GM12875 (cell line): ENCODE results near the gene CNIH3.
"Not testable (repeated sequence)": the region's sequence is repeated elsewhere in the genome, so short reads cannot be mapped to it uniquely, and the experiment has no call there.

ENCODE experiments used
- H3K4me3 ChIP-seq: one replicate; pipeline ENCODE4 v1.5.1; 2011; ENCODE audit warnings: low read depth, low read length, control low read depth
- TF ChIP-seq, protein P1 (sequence below): IDR thresholded peaks from 2 replicates; pipeline ENCODE4 v1.5.1; 2011; ENCODE audit warnings: low read depth, mild to moderate bottlenecking, control low read depth, inconsistent platforms, low read length, moderate library complexity, borderline replicate concordance; ENCODE audit not compliant: insufficient read depth

Gene CNIH3

DNA sequence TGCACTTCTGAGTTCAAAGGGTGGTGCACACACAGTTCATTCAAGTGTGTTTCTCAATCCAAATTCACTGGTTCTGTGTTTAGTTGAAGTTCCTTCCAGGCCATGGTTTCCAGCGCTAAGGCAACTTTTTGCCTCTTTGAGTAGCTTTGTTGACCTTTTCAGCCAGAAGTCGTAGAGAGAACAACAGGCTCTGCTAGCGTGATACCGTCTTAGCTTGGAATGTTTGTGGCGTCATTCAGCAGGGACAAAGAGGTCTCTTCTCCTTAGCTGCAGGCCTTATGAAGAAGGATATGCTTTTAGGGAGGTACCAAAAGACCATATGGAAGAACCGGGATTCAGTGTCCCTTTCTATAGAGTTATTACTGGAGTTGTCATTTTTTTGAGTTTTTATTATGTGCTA lies 65.7 kb downstream of the CNIH3 start:
- TF ChIP-seq, protein P1, sequence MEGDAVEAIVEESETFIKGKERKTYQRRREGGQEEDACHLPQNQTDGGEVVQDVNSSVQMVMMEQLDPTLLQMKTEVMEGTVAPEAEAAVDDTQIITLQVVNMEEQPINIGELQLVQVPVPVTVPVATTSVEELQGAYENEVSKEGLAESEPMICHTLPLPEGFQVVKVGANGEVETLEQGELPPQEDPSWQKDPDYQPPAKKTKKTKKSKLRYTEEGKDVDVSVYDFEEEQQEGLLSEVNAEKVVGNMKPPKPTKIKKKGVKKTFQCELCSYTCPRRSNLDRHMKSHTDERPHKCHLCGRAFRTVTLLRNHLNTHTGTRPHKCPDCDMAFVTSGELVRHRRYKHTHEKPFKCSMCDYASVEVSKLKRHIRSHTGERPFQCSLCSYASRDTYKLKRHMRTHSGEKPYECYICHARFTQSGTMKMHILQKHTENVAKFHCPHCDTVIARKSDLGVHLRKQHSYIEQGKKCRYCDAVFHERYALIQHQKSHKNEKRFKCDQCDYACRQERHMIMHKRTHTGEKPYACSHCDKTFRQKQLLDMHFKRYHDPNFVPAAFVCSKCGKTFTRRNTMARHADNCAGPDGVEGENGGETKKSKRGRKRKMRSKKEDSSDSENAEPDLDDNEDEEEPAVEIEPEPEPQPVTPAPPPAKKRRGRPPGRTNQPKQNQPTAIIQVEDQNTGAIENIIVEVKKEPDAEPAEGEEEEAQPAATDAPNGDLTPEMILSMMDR: no peak
- H3K4me3 ChIP-seq: no peak overlapping the region

GRCh38 chr1:224683936-224684335 lies 67.8 kb downstream of the CNIH3 start:
- no peak overlapping the region for H3K4me3 ChIP-seq
- TF ChIP-seq, protein P1: no peak

DNA sequence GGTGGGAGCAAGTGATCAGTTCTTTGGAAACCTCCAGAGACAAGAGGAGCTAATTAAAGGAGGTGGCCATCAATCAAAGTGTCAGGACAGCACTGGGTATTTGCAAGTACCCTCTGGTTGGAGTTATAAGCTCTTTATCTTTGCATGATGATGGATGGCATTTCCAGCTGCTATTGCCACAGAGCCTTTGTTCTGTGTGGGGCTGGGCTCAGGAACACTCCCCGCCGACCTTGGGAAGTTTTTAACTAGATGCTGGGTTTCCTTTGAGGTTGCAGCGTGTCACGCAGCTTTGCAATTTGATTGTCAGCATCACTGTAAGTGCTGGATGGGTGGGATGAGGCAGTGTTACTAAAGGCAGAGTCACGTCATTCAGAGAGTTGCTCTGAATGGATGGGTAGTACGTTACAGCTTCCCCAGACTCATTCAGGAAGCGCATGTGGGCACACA lies 68.9 kb downstream of the CNIH3 start:
- no peak overlapping the region for H3K4me3 ChIP-seq
- TF ChIP-seq, protein P1: no peak

DNA sequence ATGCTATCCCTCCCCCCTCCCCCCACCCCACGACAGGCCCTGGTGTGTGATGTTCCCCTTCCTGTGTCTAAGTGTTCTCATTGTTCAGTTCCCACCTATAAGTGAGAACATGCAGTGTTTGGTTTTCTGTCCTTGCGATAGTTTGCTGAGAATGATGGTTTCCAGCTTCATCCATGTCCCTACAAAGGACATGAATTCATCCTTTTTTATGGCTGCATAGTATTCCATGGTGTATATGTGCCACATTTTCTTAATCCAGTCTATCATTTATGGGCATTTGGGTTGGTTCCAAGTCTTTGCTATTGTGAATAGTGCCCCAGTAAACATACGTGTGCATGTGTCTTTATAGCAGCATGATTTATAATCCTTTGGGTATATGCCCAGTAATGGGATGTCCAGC lies 70.0 kb downstream of the CNIH3 start:
- not testable (repeated sequence) for H3K4me3 ChIP-seq

- no peak overlapping the region for H3K4me3 ChIP-seq
- TF ChIP-seq, protein P1: no peak
Observed at GRCh38 chr1:224687465-224687864, 71.3 kb downstream of the CNIH3 start.

GRCh38 chr1:224689374-224689773 lies 73.3 kb downstream of the CNIH3 start:
- no peak overlapping the region for H3K4me3 ChIP-seq
- TF ChIP-seq, protein P1: no peak

- H3K4me3 ChIP-seq: no peak overlapping the region
- TF ChIP-seq, protein P1: no peak
Observed at GRCh38 chr1:224690576-224690975, 74.5 kb downstream of the CNIH3 start.
